ENCODE results near the gene SLC19A1. TPM values are rescaled to one million over a fixed set of nuclear protein-coding genes. Genes with fewer than 3 reads are reported as not detected.

The SLC19A1 gene
- total and polyA plus RNA-seq, 4 donors: 8.4 to 28.0 (median 13.0) TPM

- 94% methylated on average over 2 of the region's 2 CpGs for WGBS
- Histone ChIP-seq H3K4me3 (ENCODE audit: low read depth in 1 of 3, low read length in 3 of 3) (no peak overlapping the region), H3K9me3 (ENCODE audit: control insufficient read depth in 4 of 4, low read length in 3 of 4) (peaks cover 0 to 5% (median 1%) of the 10 kb centered on the region in 4 donors), H3K4me1 (ENCODE audit: control insufficient read depth in 4 of 4, insufficient read depth in 4 of 4, low read length in 3 of 4) (peaks cover 0 to 7% (median 5%) of the 10 kb centered on the region in 4 donors), H3K27ac (ENCODE audit: low read depth in 1 of 2, low read length in 2 of 2) (no peak overlapping the region), H3K36me3 (ENCODE audit: control insufficient read depth in 4 of 4, insufficient read depth in 3 of 4, low read depth in 1 of 4, low read length in 3 of 4) (peaks cover 2 to 6% (median 5%) of the 10 kb centered on the region in 4 donors), H3K9ac (ENCODE audit: low read depth in 1 of 2, low read length in 2 of 2) (no peak overlapping the region), H3K27me3 (ENCODE audit: control insufficient read depth in 4 of 4, insufficient read depth in 4 of 4, low read length in 3 of 4) (no peaks in the 10 kb centered on the region)
- TF ChIP-seq HNF4A (conservative IDR thresholded peaks at IDR 0.05): no peak
- no peak for TF ChIP-seq GABPA (IDR thresholded peaks at IDR 0.05 in 1 of 2, conservative IDR thresholded peaks at IDR 0.05 in 1 of 2)
- TF ChIP-seq JUND (IDR thresholded peaks at IDR 0.05): no peak
- no peak for TF ChIP-seq YY1 (IDR thresholded peaks at IDR 0.05)
- TF ChIP-seq SP1 (IDR thresholded peaks at IDR 0.05): no peak
- TF ChIP-seq TAF1 (conservative IDR thresholded peaks at IDR 0.05): no peak
- TF ChIP-seq CTCF (IDR thresholded peaks at IDR 0.05; ENCODE audit: low read depth, low read length, missing input control): no peak
- TF ChIP-seq RAD21 (IDR thresholded peaks at IDR 0.05): no peak
- TF ChIP-seq MAX (IDR thresholded peaks at IDR 0.05): no peak
- TF ChIP-seq REST (IDR thresholded peaks at IDR 0.05): no peak
- TF ChIP-seq ZBTB33 (IDR thresholded peaks at IDR 0.05): no peak
- no peak for TF ChIP-seq NR2F2 (IDR thresholded peaks at IDR 0.05)
- no peak for TF ChIP-seq FOXA1 (IDR thresholded peaks at IDR 0.05)
- TF ChIP-seq RXRA (IDR thresholded peaks at IDR 0.05): no peak
- no peak for TF ChIP-seq ATF3 (IDR thresholded peaks at IDR 0.05)
- TF ChIP-seq HNF4G (IDR thresholded peaks at IDR 0.05): no peak
- no peak for DNase-seq (ENCODE audit: low spot score)
Measured at GRCh38 chr21:45518742-45519141, 23.5 kb downstream of the SLC19A1 start.
